OCI-LY1 (cell line): Measurements from ENCODE around the gene ZXDC.

ENCODE experiments used
- CTCF ChIP-seq: fragments of 200-600 bp; sonication (generic), shearing (Covaris generic); IDR thresholded peaks from 2 replicates; pipeline ENCODE4 v1.5.1; 2017; ENCODE audit warnings: mild to moderate bottlenecking, antibody characterized with exemption, low read length, moderate library complexity, mixed read lengths
- EZH2 ChIP-seq: fragments of 200-600 bp; sonication (generic), shearing (Covaris generic); IDR thresholded peaks from 2 replicates; pipeline ENCODE4 v1.8.0; 2017; ENCODE audit warnings: borderline replicate concordance, mixed run types, mild to moderate bottlenecking, antibody characterized with exemption, low read length, moderate library complexity, mixed read lengths

DNA sequence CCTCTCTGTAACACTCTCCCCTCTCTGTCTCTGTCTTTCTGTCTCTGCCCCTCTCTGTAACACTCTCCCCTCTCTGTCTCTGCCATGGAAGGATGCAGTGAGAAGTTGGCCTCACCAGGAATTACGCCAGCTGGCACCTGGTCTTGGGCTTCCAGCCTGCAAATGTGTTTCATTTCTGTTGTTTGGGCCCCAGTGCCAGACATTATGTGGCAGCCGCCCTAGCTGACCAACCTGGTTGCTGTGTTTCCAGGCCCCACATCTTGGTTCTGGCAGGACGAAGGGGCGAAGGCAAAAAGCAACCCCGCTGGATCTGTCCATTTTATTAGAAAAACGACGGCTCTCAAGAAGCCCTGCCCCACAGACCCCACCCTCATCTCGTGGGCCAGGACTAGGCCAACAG is 5.2 kb upstream of the ZXDC start:
- TF ChIP-seq EZH2 (no peak), CTCF (no peak)
